GM21619 (cell line): ENCODE data around the gene GSDMA.

Source experiments
- ATAC-seq: cut with Tn5 transposase; IDR thresholded peaks from one replicate; pipeline ENCODE4 v1.9.1; 2021; ENCODE audit not compliant: unreplicated experiment

GSDMA gene

DNA sequence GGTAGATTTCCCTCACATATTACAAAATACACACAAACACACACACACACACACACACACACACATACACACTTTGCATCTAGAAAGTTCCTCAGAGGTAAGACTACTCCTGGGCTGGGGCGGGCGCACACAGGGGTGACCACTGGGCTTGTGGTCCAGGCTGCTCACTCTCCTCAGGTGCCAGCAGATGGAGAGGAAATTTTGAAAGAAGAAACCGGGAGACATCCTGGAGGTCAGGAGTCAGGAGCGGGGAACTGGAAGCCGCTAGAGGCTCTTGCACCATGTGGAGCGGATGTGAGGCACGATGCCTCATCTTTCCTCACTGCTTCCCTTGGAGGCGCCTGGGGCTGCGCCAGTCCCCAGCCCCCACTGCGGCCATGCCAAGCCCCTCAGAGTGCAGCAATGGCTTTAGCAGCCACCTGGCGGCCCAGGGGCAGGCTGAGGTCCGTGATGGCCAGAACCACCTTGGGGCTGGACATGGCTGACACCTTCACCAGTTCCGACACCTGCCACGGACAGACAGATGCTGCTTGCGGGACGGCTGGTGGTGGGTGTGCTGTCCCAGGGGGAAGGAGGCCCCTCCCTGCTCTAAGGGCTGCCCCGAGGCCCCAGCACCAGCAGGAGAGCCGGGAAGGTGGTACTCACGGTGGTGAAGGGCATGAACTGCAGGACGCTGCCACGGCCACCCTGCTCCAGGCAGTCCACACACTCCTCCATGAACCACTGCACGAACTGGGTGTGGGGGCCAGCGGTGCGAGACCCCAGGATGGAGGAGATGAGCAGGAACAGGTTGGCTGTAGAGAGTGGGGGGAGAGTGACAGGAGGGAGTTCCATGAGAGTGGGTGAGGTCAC is 56.6 kb downstream of the GSDMA start:
- no peak for ATAC-seq

- no peak for ATAC-seq
These were observed 57.3 kb downstream of the GSDMA start for GRCh38 chr17:40020146-40020545.

DNA sequence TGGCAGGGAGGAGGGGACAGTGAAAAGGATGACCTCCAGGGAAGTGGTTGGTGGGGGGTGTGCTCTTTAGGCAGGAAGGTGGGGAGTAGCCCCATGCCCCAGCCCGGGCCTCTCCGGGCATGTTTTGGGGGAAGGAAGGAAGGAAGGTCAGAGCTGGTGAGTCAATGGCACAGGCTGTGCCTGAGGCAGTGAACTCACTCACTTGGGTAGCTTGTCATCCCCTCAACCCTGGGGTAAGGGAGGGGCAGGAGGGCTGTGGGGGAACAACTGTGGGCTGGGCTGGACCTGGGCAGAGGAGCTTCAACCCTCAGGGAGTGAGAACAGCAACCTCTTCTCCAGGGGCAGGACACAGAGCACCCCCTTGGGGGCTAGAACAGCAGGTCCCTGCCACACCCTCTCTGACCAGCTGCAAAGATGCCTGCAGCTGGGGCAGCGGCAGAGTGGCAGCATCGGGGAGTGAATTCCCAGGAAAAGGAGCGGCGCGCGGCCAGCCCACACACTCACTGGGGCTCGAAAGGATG is 58.7 kb downstream of the GSDMA start:
- no peak for ATAC-seq

GRCh38 chr17:40022497-40022896 is 59.7 kb downstream of the GSDMA start:
- no peak for ATAC-seq

GRCh38 chr17:40022961-40023541 is 60.2 kb downstream of the GSDMA start:
- no peak for ATAC-seq

- ATAC-seq = no peak
These were observed 60.9 kb downstream of the GSDMA start for GRCh38 chr17:40023590-40024292.

DNA sequence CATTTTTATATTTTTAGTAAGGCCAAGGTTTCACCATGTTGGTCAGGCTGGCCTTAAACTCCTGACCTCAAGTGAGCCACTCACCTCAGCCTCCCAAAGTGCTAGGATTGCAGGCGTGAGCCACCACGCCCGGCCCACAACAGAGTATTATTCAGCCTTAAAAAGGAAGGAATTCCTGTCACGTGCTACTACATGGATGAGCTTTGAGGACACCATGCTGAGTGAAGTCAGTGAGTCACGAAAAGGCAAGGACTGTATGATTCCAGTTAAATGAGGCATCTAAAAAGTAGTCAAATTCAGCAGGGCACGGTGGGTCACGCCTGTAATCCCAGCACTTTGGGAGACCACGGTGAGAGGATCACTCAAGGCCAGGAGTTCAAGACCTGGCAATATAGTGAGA is 62.1 kb downstream of the GSDMA start:
- ATAC-seq = no peak

GRCh38 chr17:40025559-40025958 is 62.8 kb downstream of the GSDMA start:
- no peak for ATAC-seq

GRCh38 chr17:40025991-40026815 is 63.4 kb downstream of the GSDMA start:
- no peak for ATAC-seq

DNA sequence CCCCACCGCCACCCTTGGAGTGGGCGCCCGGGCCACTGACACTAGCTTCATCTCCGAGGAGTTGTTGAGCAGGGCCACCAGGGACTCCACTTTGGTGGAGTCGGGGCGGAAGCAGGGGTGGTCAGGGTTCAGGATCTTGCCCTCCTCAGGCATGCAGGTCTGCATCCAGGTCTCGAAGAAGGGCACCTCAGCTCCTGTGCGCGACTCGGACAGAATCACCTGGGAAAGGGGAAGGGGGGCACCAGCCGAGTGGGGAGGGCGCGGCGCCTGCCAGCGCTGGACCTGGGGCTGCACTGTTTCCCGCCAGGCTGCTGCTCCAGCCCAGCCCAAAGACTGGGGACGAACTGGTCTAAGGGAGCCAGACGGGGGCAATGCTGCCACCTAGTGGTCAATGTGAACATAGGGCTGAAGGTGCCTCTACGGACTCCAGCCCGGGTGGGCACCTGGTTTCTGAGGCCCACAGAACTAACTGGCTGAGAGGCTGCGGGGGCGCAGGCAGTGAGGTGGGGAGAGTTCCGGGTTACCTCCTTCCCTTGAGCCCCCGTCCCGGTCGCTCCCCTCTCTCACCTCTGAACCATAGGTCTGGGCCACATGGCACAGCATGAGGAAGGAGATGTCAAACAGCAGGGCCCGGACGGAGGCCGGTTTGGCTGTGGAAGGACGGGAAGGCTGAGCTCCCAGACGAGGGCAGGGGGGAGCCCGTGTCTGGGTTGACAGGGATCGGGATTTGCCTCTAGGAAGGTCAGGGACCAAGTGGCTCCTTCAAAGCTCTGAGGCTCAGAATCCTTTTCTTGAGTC is 64.2 kb downstream of the GSDMA start:
- ATAC-seq = no peak
